Keratinocyte (primary cell): ENCODE data around the gene RTCB.

Experiments
- CTCF ChIP-seq, 3 experiments: IDR thresholded peaks in 1 of 3; conservative IDR thresholded peaks in 1 of 3; optimal IDR thresholded peaks in 1 of 3; 2 replicates in 2 of 3; 3 replicates in 1 of 3; pipeline versions ENCODE3 to v1.5.1; 2011; ENCODE audit warnings: low read length in 3 of 3, mild to moderate bottlenecking in 3 of 3, moderate library complexity in 2 of 3, control low read depth in 1 of 3, inconsistent platforms in 1 of 3; ENCODE audit not compliant: insufficient read depth in 2 of 3; ENCODE audit errors: extremely low read depth in 1 of 3
- EZH2 ChIP-seq: IDR thresholded peaks from one replicate; pipeline ENCODE4 v1.6.1; 2012; ENCODE audit warnings: inconsistent platforms, mild to moderate bottlenecking, low read length, moderate library complexity

GRCh38 chr22:32411402-32411801, 645 bp downstream of the RTCB start:
- TF ChIP-seq CTCF (optimal IDR thresholded peaks at IDR 0.05 in 1 of 3, IDR thresholded peaks at IDR 0.05 in 1 of 3, conservative IDR thresholded peaks at IDR 0.05 in 1 of 3; ENCODE audit: extremely low read depth in 1 of 3, insufficient read depth in 2 of 3, low read length in 3 of 3) (no peak), EZH2 (no peak)
